ENCODE measurements around the gene RAB40AL. TPM values are rescaled to one million over a fixed set of nuclear protein-coding genes. Genes with fewer than 3 reads are reported as not detected.

The RAB40AL gene
- polyA plus RNA-seq, 2 of the 4 experiments (the other 2 are of a cell fraction) = 0.48 TPM; not detected in 1

DNA sequence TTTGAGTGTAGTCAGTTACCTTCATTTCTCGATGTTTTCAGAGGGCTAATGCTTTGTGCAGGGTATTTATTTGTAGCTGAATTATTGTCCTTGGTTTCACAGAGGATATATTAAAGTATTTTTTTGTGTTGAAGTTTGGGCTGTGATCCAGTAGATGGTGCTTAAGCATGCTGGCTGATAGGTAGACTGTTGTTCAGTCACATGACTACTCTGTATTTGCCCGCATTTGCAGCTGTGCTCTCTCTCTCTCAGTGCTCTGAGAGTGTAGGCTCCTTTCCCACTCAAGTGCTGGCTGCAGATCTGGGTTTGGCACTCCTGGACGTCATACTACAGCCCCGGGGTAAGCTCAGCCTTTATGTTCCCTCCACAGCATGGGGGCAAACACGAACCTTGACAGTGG lies 21.7 kb downstream of the RAB40AL start (continued):
- TF ChIP-seq RNF2 (IDR thresholded peaks at IDR 0.05; ENCODE audit: borderline replicate concordance, low read depth) = no peak
- TF ChIP-seq NFE2L2 (conservative IDR thresholded peaks at IDR 0.05; ENCODE audit: low read length) = no peak
- TF ChIP-seq, protein P1, sequence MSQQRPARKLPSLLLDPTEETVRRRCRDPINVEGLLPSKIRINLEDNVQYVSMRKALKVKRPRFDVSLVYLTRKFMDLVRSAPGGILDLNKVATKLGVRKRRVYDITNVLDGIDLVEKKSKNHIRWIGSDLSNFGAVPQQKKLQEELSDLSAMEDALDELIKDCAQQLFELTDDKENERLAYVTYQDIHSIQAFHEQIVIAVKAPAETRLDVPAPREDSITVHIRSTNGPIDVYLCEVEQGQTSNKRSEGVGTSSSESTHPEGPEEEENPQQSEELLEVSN (IDR thresholded peaks at IDR 0.05; ENCODE audit: borderline replicate concordance, low read depth) = no peak
- no peak for TF ChIP-seq ESRRA (IDR thresholded peaks at IDR 0.05; ENCODE audit: borderline replicate concordance, low read length)
- TF ChIP-seq, protein P2, sequence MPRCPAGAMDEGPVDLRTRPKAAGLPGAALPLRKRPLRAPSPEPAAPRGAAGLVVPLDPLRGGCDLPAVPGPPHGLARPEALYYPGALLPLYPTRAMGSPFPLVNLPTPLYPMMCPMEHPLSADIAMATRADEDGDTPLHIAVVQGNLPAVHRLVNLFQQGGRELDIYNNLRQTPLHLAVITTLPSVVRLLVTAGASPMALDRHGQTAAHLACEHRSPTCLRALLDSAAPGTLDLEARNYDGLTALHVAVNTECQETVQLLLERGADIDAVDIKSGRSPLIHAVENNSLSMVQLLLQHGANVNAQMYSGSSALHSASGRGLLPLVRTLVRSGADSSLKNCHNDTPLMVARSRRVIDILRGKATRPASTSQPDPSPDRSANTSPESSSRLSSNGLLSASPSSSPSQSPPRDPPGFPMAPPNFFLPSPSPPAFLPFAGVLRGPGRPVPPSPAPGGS (IDR thresholded peaks at IDR 0.05) = no peak
- no peak for TF ChIP-seq POLR2A (IDR thresholded peaks at IDR 0.05; ENCODE audit: low read length)

DNA sequence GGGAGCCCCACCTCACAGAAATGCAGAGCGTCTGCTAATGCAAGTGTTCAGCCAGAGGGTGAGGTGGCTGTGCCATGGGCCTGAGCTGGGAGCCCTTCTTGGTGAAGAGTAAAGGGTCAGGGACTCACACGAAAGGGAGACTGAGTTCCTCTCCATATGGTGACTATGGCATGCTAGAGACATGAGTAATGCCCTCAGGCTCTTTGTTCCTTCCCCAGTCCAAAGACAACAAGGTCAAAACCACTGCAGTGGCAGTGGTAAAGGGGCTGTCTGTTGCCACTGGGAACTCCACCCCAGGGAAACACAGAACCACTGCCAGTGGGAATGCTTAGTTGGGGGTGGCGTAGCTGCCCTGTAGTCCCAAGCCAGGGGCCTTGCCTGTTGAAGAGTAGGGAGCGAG lies 22.4 kb downstream of the RAB40AL start:
- Histone ChIP-seq H3K4me3 (no peak overlapping the region), H3K4me2 (no peak overlapping the region), H3K9me3 (no peaks in the 10 kb centered on the region), H3K4me1 (no peaks in the 10 kb centered on the region), H3K27ac (no peak overlapping the region)
- no peak for FAIRE-seq
- TF ChIP-seq MYC (IDR thresholded peaks at IDR 0.05; ENCODE audit: borderline replicate concordance, low read length) = no peak
- TF ChIP-seq GATA3 (IDR thresholded peaks at IDR 0.05; ENCODE audit: borderline replicate concordance) = no peak
- TF ChIP-seq MAZ (IDR thresholded peaks at IDR 0.05; ENCODE audit: borderline replicate concordance, low read depth, low read length) = no peak
- 90% methylated on average over 4 of the region's 4 CpGs for WGBS (ENCODE audit: missing lambda C conversion rate)
- CTCF ChIA-PET = interaction anchor here (0.6 to 6.1 kb wide), 3 partner anchors 8 to 1638 kb away, joined by 3 to 46 read pairs (median 3); no protein-coding TSS in a partner anchor
- POLR2A ChIA-PET = no interaction called here
- DNase-seq (ENCODE audit: low read depth in 1 of 2, low spot score in 1 of 2) = no peak
- no peak for ATAC-seq

DNA sequence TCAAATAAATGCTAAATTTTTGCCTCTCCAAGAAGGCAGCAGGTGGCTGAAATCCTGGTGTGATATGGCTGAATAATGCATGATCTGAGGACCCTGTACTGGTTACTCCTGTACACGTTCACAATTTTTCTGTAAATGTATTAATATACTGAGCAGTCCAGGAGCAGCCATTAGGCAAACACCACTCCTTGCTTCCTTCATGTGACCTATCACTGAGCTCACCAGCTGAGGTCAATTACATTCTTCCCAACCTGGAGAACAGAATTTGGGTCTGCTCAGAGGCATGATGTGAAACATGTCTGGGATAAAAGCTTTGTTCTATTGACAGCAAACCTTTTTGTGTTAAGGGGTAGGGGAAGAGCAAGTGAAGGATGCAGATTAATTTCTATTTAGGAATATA lies 26.9 kb downstream of the RAB40AL start:
- POLR2A ChIA-PET = no interaction called here
- CTCF ChIA-PET = interaction anchor here (1.6 to 6.1 kb wide), 2 partner anchors 12 to 14 kb away, joined by 3 to 46 read pairs; no protein-coding TSS in a partner anchor
- Histone ChIP-seq H3K4me3 (no peak overlapping the region), H3K4me1 (no peaks in the 10 kb centered on the region), H3K9me3 (no peaks in the 10 kb centered on the region), H3K27ac (no peak overlapping the region), H3K4me2 (no peak overlapping the region)
- FAIRE-seq (peak; percentile 43), DNase-seq (ENCODE audit: low read depth in 1 of 2, low spot score in 1 of 2) (no peak), ATAC-seq (no peak)
- WGBS (ENCODE audit: missing lambda C conversion rate) = 33% methylated on average over 1 of the region's 1 CpG
- TF ChIP-seq, protein P2 (IDR thresholded peaks at IDR 0.05) = no peak
- no peak for TF ChIP-seq CBX8 (IDR thresholded peaks at IDR 0.05)
- TF ChIP-seq, protein P3, sequence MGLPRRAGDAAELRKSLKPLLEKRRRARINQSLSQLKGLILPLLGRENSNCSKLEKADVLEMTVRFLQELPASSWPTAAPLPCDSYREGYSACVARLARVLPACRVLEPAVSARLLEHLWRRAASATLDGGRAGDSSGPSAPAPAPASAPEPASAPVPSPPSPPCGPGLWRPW (IDR thresholded peaks at IDR 0.05) = no peak
- no peak for TF ChIP-seq HOXB13 (CRISPR knock-in tag; IDR thresholded peaks at IDR 0.05; ENCODE audit: low read depth)
- TF ChIP-seq SREBF2 (IDR thresholded peaks at IDR 0.05) = no peak
- no peak for TF ChIP-seq TP53 (CRISPR knock-in tag; IDR thresholded peaks at IDR 0.05)
- no peak for TF ChIP-seq CBX2 (IDR thresholded peaks at IDR 0.05; ENCODE audit: borderline replicate concordance, low read depth)
- no peak for TF ChIP-seq GATA3 (IDR thresholded peaks at IDR 0.05; ENCODE audit: borderline replicate concordance)
- TF ChIP-seq HOXB5 (CRISPR knock-in tag; IDR thresholded peaks at IDR 0.05) = no peak
- no peak for TF ChIP-seq PHF8 (IDR thresholded peaks at IDR 0.05; ENCODE audit: borderline replicate concordance, low read depth)
- TF ChIP-seq, protein P4, sequence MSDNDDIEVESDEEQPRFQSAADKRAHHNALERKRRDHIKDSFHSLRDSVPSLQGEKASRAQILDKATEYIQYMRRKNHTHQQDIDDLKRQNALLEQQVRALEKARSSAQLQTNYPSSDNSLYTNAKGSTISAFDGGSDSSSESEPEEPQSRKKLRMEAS (IDR thresholded peaks at IDR 0.05) = no peak

DNA sequence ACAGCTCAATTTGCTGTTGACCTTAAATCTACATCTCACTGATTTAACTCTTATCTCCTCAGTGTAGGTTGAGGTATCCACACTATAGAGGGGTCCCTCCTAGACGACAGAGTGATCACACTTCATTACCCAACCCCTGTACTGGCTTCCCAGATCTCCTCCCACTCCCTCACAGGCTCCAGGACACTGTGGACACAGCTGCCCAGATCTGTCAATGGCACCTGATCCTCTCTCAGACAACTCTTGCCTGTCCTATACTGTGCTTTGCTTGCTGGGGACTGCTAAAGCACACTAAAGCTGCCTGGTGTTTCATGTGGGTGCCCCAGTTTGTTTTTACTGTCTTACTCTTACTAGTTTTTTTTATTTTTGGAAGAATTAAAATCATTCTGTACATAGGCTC lies 27.9 kb downstream of the RAB40AL start:
- peak; percentile 59 for FAIRE-seq
- ChIA-PET CTCF (interaction anchor here (1.6 to 6.1 kb wide), 2 partner anchors 13 kb away, joined by 3 to 46 read pairs; no protein-coding TSS in a partner anchor), POLR2A (no interaction called here)
- no peak for DNase-seq (ENCODE audit: low read depth in 1 of 2, low spot score in 1 of 2)
- H3K4me1 ChIP-seq = no peaks in the 10 kb centered on the region
- H3K4me3 ChIP-seq = no peak overlapping the region
- WGBS (ENCODE audit: missing lambda C conversion rate) = 0% methylated on average over 1 of the region's 1 CpG
- TF ChIP-seq EHF (CRISPR knock-in tag; IDR thresholded peaks at IDR 0.05) (no peak), RAD21 (conservative IDR thresholded peaks at IDR 0.05 in 1 of 2, IDR thresholded peaks at IDR 0.05 in 1 of 2) (no peak), NFE2L2 (conservative IDR thresholded peaks at IDR 0.05; ENCODE audit: low read length) (no peak), BHLHE40 (IDR thresholded peaks at IDR 0.05; ENCODE audit: low read depth, low read length) (no peak), POLR2AphosphoS2 (conservative IDR thresholded peaks at IDR 0.05; ENCODE audit: low read length) (no peak), HOXB13 (CRISPR knock-in tag; IDR thresholded peaks at IDR 0.05; ENCODE audit: low read depth) (no peak), NR3C1 (IDR thresholded peaks at IDR 0.05) (no peak)
- TF ChIP-seq, protein P5, sequence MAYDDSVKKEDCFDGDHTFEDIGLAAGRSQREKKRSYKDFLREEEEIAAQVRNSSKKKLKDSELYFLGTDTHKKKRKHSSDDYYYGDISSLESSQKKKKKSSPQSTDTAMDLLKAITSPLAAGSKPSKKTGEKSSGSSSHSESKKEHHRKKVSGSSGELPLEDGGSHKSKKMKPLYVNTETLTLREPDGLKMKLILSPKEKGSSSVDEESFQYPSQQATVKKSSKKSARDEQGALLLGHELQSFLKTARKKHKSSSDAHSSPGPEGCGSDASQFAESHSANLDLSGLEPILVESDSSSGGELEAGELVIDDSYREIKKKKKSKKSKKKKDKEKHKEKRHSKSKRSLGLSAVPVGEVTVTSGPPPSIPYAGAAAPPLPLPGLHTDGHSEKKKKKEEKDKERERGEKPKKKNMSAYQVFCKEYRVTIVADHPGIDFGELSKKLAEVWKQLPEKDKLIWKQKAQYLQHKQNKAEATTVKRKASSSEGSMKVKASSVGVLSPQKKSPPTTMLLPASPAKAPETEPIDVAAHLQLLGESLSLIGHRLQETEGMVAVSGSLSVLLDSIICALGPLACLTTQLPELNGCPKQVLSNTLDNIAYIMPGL (CRISPR knock-in tag; IDR thresholded peaks at IDR 0.05; ENCODE audit: borderline replicate concordance) = no peak
- no peaks in the 10 kb centered on the region for H3K9me3 ChIP-seq
- H3K27ac ChIP-seq = no peak overlapping the region
- no peak overlapping the region for H3K4me2 ChIP-seq
- ATAC-seq = no peak
